PC-9 (cell line): Measurements from ENCODE around the gene TANK. TPM values are rescaled to one million over a fixed set of nuclear protein-coding genes. Genes with fewer than 3 reads are reported as not detected.

Experiments
- BruUV-seq: library from RNA; stranded (reverse); fragments of 400-500 nt; replicated peaks from 2 replicates; lab custom pipeline; 2021; lab: Mats Ljungman, UMichigan
- CTCF ChIA-PET: fragments of 300-600 bp; sonication (Branson Sonifier 250); formaldehyde crosslinking; loops from one replicate; lab custom pipeline; 2022; ENCODE audit warnings: antibody characterized with exemption; lab: Charles Lee
- POLR2A ChIA-PET: fragments of 300-600 bp; sonication (Branson Sonifier 250); formaldehyde crosslinking; loops from one replicate; lab custom pipeline; 2022; ENCODE audit warnings: antibody characterized with exemption; ENCODE audit not compliant: unreplicated experiment; lab: Charles Lee
- DNase-seq, 2 experiments: peaks; one replicate each; pipeline versions ENCODE4 v3.0.0 to v3.0.0-alpha.2; 2015 to 2022; ENCODE audit warnings: mixed read lengths in 1 of 2
- H2AFZ ChIP-seq: fragments of 200-600 bp; sonication (generic); 2 replicates; pipeline ENCODE4 v1.8.1; 2017; ENCODE audit warnings: antibody characterized with exemption
- H3F3A ChIP-seq: fragments of 200-600 bp; sonication (generic); 2 replicates; pipeline ENCODE4 v1.8.1; 2017; ENCODE audit warnings: antibody characterized with exemption, mild to moderate bottlenecking, low read depth; ENCODE audit not compliant: insufficient read depth
- H3K27ac ChIP-seq: fragments of 200-600 bp; sonication (generic); 2 replicates; pipeline ENCODE4 v1.6.1; 2016; ENCODE audit warnings: mixed run types
- H3K27me3 ChIP-seq: fragments of 200-600 bp; sonication (generic); 2 replicates; pipeline ENCODE4 v1.6.1; 2016; ENCODE audit warnings: low read depth, mixed run types; ENCODE audit not compliant: insufficient read depth
- H3K36me3 ChIP-seq: fragments of 200-600 bp; sonication (generic); 2 replicates; pipeline ENCODE4 v1.6.1; 2016; ENCODE audit warnings: low read depth, mixed run types
- H3K4me1 ChIP-seq: fragments of 200-600 bp; sonication (generic); replicated peaks from 2 replicates; pipeline ENCODE4 v1.6.1; 2016; ENCODE audit warnings: mixed run types; ENCODE audit not compliant: insufficient read depth
- H3K4me2 ChIP-seq: fragments of 200-600 bp; sonication (generic); 2 replicates; pipeline ENCODE4 v1.6.1; 2017; ENCODE audit warnings: mixed run types
- H3K4me3 ChIP-seq: fragments of 200-600 bp; sonication (generic); 2 replicates; pipeline ENCODE4 v1.6.1; 2016; ENCODE audit warnings: mixed run types
- H3K79me2 ChIP-seq: fragments of 200-600 bp; sonication (generic); 2 replicates; pipeline ENCODE4 v1.6.1; 2017; ENCODE audit warnings: low read depth, mixed run types
- H3K9me2 ChIP-seq: fragments of 200-600 bp; sonication (generic); 2 replicates; pipeline ENCODE4 v1.8.1; 2017; ENCODE audit warnings: mild to moderate bottlenecking; ENCODE audit not compliant: insufficient read depth
- H3K9me3 ChIP-seq: fragments of 200-600 bp; sonication (generic); 2 replicates; pipeline ENCODE4 v1.8.1; 2016; ENCODE audit warnings: low read depth; ENCODE audit not compliant: insufficient read depth
- H4K20me1 ChIP-seq: fragments of 200-600 bp; sonication (generic); 2 replicates; pipeline ENCODE4 v1.8.1; 2017; ENCODE audit not compliant: insufficient read depth
- CTCF ChIP-seq: fragments of 200-600 bp; sonication (generic); conservative IDR thresholded peaks from 2 replicates; pipeline ENCODE4 v1.6.1; 2017; ENCODE audit warnings: mixed run types, antibody characterized with exemption, mild to moderate bottlenecking, moderate library complexity
- EZH2 ChIP-seq: fragments of 200-600 bp; sonication (generic); IDR thresholded peaks from 2 replicates; pipeline ENCODE4 v1.8.0; 2017; ENCODE audit warnings: antibody characterized with exemption, low read depth
- intact Hi-C: fragments of 100-400 bp; cut with micrococcal nuclease; formaldehyde crosslinking; loops from one replicate; pipeline ENCODE4 v1.10.0; 2022; ENCODE audit not compliant: unreplicated experiment
- total RNA-seq: library from RNA; stranded (reverse); gene quantifications from 2 replicates; pipeline ENCODE4 v1.2.3, GENCODE V29; 2021

The TANK gene
- total RNA-seq, 1 experiment from 2014 or later = 46.1 TPM

DNA sequence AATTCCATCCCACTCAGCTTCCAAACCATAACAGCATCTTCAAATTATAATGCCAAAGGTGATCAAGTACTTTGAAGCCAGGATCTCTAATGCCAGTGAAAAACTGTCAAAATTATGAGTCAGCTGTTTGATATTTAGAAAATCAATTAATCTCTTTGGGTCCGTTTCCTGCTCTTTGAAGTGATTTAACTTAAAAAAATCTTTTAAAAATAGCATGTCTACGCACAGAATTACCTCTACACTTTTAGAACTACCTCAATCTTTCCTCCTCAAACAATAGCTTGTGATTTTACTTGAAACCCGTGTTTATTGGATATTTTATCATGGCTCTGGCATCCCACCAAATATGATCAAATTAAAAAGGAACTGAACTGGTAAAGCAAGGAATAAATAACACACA, 31.3 kb upstream of the TANK start:
- no peaks in the 10 kb centered on the region for H3K79me2 ChIP-seq
- DNase-seq = no peak
- no peak for TF ChIP-seq EZH2
- TF ChIP-seq CTCF = no peak
- H3K27ac ChIP-seq = no peak overlapping the region
- no peak overlapping the region for H2AFZ ChIP-seq
- H3K4me1 ChIP-seq = peaks cover 39% of the 10 kb centered on the region
- no peak overlapping the region for H3K4me3 ChIP-seq
- H3K4me2 ChIP-seq = peak overlapping the region; percentile 36; the same call in 1 of the 2 replicates
- H4K20me1 ChIP-seq = no peaks in the 10 kb centered on the region
- ChIA-PET CTCF (no interaction called here), POLR2A (no interaction called here)
- intact Hi-C loops = no loop called here
- no peaks in the 10 kb centered on the region for H3K36me3 ChIP-seq
- BruUV-seq = no TSS peak
- H3K9me3 ChIP-seq = no peaks in the 10 kb centered on the region
- no peaks in the 10 kb centered on the region for H3K9me2 ChIP-seq
- H3F3A ChIP-seq = peaks cover 11% of the 10 kb centered on the region
- H3K27me3 ChIP-seq = no peaks in the 10 kb centered on the region

DNA sequence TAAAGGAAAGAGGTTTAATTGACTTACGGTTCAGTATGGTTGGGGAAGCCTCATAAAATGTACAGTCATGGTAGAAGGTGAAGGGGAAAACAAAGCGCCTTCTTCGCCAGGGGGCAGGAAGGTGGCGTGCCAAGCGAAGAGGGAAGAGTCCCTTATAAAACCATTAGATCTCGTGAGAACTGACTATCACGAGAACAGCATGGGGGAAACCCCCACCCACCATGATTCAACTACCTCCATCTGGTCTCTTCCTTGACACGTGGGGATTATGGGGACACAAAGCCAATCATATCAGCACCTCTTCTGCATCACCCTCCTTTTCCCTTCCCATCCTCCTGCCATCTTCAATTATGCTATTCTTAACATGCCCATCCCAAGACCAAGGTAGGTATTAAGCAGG, 29.9 kb upstream of the TANK start:
- ChIA-PET POLR2A (no interaction called here), CTCF (no interaction called here)
- Histone ChIP-seq H3F3A (peaks cover 10% of the 10 kb centered on the region), H3K27ac (no peak overlapping the region), H3K4me3 (no peak overlapping the region), H3K4me1 (peaks cover 39% of the 10 kb centered on the region), H2AFZ (no peak overlapping the region), H3K36me3 (no peaks in the 10 kb centered on the region), H4K20me1 (no peaks in the 10 kb centered on the region), H3K79me2 (no peaks in the 10 kb centered on the region), H3K4me2 (no peak overlapping the region), H3K27me3 (no peaks in the 10 kb centered on the region), H3K9me3 (no peaks in the 10 kb centered on the region), H3K9me2 (no peaks in the 10 kb centered on the region)
- intact Hi-C loops = no loop called here
- TF ChIP-seq CTCF = no peak
- BruUV-seq = no TSS peak
- no peak for DNase-seq

DNA sequence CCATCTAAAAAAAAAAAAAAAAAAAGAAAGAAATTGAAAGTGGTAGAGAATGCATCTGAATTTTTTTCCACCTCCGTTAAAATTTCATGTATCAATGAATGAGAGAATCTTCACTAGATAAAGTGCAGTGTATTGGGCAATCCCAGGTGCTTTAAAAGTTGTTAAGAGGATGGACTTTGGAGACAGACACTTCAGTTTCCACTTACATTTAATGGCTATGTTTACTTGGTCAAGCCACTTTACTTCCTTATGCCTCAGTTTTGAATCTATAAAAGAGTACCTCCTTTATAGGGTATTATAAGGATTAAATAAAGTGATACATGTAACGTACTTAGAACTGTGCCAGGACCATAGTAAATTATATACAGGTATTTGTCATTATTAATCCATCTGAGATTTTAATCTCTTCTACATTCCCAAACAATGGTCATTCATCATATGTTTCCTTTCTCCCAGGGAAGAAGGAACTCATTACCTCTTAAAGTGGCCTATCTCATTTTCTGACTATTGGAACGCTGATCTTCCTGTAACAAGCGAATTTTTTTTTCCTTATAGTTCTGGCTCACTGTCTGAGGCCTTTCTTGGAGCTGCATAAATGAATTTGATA, 29.1 kb upstream of the TANK start:
- Histone ChIP-seq H3K27ac (no peak overlapping the region), H3K4me3 (no peak overlapping the region), H3K36me3 (no peaks in the 10 kb centered on the region), H3F3A (peaks cover 10% of the 10 kb centered on the region), H3K79me2 (no peaks in the 10 kb centered on the region), H3K27me3 (no peaks in the 10 kb centered on the region), H2AFZ (no peak overlapping the region), H3K4me2 (no peak overlapping the region), H3K9me2 (no peaks in the 10 kb centered on the region), H3K9me3 (no peaks in the 10 kb centered on the region), H3K4me1 (peaks cover 41% of the 10 kb centered on the region), H4K20me1 (no peaks in the 10 kb centered on the region)
- intact Hi-C loops = no loop called here
- TF ChIP-seq CTCF (no peak), EZH2 (no peak)
- no TSS peak for BruUV-seq
- ChIA-PET POLR2A (interaction anchor here (0.6 kb wide), 1 partner anchor 17 kb away, joined by 3 read pairs; no protein-coding TSS in a partner anchor), CTCF (no interaction called here)
- DNase-seq = no peak
